ENCODE results near the gene GNGT1. TPM values are rescaled to one million over a fixed set of nuclear protein-coding genes. Genes with fewer than 3 reads are reported as not detected.
A peak's percentile ranks its signal among the peaks of the same experiment; 100 is the strongest.

Gene GNGT1
- total and polyA plus RNA-seq, 8 donors = 0.07 TPM; not detected in 7

DNA sequence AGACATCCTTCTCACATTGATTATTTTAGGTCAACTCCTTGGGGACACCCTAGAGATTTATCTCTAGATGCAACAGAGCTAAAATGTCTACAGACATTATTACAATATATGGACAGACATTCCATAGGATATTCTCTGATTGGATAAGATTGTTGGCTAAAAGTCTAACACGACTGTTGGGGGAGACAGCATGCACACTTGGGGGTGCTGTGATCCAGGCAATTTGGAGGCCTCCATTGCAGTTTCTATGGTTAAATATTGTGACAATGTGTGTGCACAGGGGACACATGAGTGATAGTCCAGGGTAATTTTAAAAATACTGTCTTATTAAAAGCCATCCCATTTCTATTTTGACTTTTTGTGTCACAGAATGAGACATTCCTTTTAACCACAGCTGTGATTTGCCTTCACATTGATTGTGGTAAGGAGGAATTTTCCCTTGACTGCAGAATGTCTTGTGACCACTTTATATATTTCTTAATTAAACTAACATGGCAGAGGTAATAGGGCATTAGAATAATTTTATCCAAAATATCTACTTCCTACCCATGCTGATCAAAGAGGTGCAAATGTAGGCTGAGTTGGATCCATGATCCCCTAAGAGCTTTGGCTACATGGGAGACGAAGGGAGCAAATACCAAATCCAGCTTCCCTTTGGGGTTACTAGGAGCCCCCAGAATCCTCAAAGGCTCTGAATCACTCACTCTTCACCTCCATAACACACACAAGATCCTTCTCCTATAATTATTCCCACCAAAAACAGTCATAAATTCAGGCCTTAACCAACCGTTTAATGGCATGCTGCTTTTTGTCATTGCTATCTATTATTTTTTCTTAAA is 23.1 kb upstream of the GNGT1 start:
- intact Hi-C loops (cut with DNase I) = no loop called here
- Histone ChIP-seq H3K27me3 (no peaks in the 10 kb centered on the region), H3K36me3 (no peaks in the 10 kb centered on the region), H3K27ac (no peak overlapping the region), H3K9me3 (peaks cover 0 to 4% of the 10 kb centered on the region in 2 donors), H3K4me3 (no peak overlapping the region), H3K4me1 (no peaks in the 10 kb centered on the region)
- no peak for DNase-seq
- no peak for ATAC-seq
- no peak for TF ChIP-seq CTCF (IDR thresholded peaks at IDR 0.05)

- Histone ChIP-seq H3K36me3 (no peaks in the 10 kb centered on the region), H3K4me1 (no peaks in the 10 kb centered on the region), H3K27me3 (peaks cover 0 to 4% of the 10 kb centered on the region in 2 donors), H3K9me3 (peaks cover 0 to 4% of the 10 kb centered on the region in 2 donors), H3K4me3 (no peak overlapping the region), H3K27ac (no peak overlapping the region)
- ATAC-seq (no peak), DNase-seq (no peak)
- no peak for TF ChIP-seq CTCF (IDR thresholded peaks at IDR 0.05)
- intact Hi-C loops (cut with DNase I) = no loop called here
Observed at GRCh38 chr7:93883917-93884345, 22.4 kb upstream of the GNGT1 start.

- no peak overlapping the region for H3K27ac ChIP-seq
- peaks cover 0 to under 1% of the 10 kb centered on the region in 2 donors for H3K9me3 ChIP-seq
- ATAC-seq = no peak
- no peaks in the 10 kb centered on the region for H3K36me3 ChIP-seq
- intact Hi-C loops (cut with DNase I) = no loop called here
- no peak overlapping the region for H3K4me3 ChIP-seq
- DNase-seq = no peak
- H3K27me3 ChIP-seq = peaks cover 0 to 11% of the 10 kb centered on the region in 2 donors
- H3K4me1 ChIP-seq = peaks cover 0 to under 1% of the 10 kb centered on the region in 2 donors
- no peak for TF ChIP-seq CTCF (IDR thresholded peaks at IDR 0.05)
Observed at GRCh38 chr7:93884541-93884940, 21.8 kb upstream of the GNGT1 start.

DNA sequence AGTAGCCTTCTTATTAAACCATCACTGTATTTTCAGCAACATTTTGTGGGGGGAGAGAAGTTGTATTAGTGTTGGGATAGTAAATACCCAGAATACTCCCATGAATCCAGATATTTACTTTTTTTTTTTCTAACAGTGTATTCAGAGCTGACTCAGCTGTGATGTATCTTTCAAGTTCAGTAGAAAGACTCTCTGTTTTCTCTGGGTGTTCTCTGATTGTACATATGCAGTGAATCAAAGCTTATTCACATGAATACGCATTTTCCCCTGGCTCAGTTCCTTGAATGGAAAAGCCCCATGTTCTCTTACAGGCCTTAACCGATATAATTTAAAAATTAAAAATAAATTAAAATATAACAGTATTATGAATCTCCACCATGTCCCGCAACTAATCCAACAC is 17.1 kb upstream of the GNGT1 start:
- Histone ChIP-seq H3K9me3 (no peaks in the 10 kb centered on the region), H3K27me3 (peaks cover 8 to 43% of the 10 kb centered on the region in 2 donors), H3K36me3 (no peaks in the 10 kb centered on the region), H3K4me3 (no peak overlapping the region), H3K27ac (no peak overlapping the region), H3K4me1 (peaks cover 0 to 2% of the 10 kb centered on the region in 2 donors)
- intact Hi-C loops (cut with DNase I) = no loop called here
- no peak for DNase-seq
- TF ChIP-seq CTCF (IDR thresholded peaks at IDR 0.05) = no peak
- no peak for ATAC-seq

DNA sequence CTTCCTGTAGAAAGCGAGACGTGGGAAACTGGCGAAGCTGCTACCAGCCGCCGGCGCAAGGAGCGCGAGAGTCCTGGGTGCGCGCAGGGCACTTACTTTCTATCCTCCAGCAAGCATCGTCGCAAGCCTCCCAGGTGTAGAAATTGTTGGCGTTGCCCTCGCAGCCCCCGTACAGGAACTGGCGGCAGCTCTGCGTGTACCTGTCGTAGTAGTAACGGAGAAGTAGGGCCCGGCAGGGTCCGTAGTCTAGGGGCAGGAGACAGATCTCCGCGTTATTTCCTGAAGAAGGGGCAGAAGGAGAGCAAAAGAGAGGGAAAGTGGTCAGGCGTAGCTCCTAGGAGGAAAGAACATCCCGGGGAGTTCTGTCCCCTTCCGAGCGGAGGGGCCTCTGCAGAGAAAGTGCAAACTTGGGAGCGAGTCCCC is 16.3 kb upstream of the GNGT1 start:
- no peak overlapping the region for H3K27ac ChIP-seq

More for the DNA sequence above, 16.3 kb upstream of the GNGT1 start:
- no peaks in the 10 kb centered on the region for H3K9me3 ChIP-seq
- no peaks in the 10 kb centered on the region for H3K36me3 ChIP-seq
- H3K27me3 ChIP-seq = peaks cover 8 to 43% of the 10 kb centered on the region in 2 donors
- TF ChIP-seq CTCF (IDR thresholded peaks at IDR 0.05) = no peak
- DNase-seq (peak in 2 of 4 donors; percentile 49 to 71), ATAC-seq (peak; percentile 79)
- peaks cover 0 to 2% of the 10 kb centered on the region in 2 donors for H3K4me1 ChIP-seq
- intact Hi-C loops (cut with DNase I) = no loop called here
- peak overlapping the region; percentile 38 to 46 for H3K4me3 ChIP-seq

Measured in left lung (tissue), 10 donors.